IMR-90 (cell line): ENCODE measurements around the gene INKA1. TPM values are rescaled to one million over a fixed set of nuclear protein-coding genes. Genes with fewer than 3 reads are reported as not detected.

Source experiments
- ATAC-seq: fragments of 200-7000 bp; cut with Tn5 transposase; 2 replicates; pipeline ENCODE4 v1.9.1; 2020; ENCODE audit warnings: low read depth, mild to moderate bottlenecking, moderate library complexity
- BruUV-seq: library from RNA; stranded (reverse); fragments of 400-500 nt; replicated peaks from 2 replicates; lab custom pipeline; 2021; lab: Mats Ljungman, UMichigan
- CTCF ChIA-PET: fragments of 300-600 bp; formaldehyde crosslinking; extraction: SDS; loops from one replicate; lab custom pipeline; 2021; ENCODE audit warnings: antibody characterized with exemption; lab: Yijun Ruan, JAX
- POLR2A ChIA-PET: fragments of 300-600 bp; sonication (Branson Sonifier 250); formaldehyde crosslinking; loops from one replicate; lab custom pipeline; 2022; ENCODE audit warnings: antibody characterized with exemption; ENCODE audit not compliant: unreplicated experiment; lab: Charles Lee
- DNase-seq: peaks from one replicate; pipeline ENCODE4 v3.0.0; 2013
- H2AFZ ChIP-seq: replicated peaks from 2 replicates; pipeline ENCODE3; 2013; ENCODE audit warnings: low read length, mild to moderate bottlenecking; ENCODE audit not compliant: poor library complexity
- H2AK5ac ChIP-seq: 2 replicates; pipeline ENCODE4 v1.6.1; 2013; ENCODE audit warnings: low read depth, low read length, inconsistent platforms
- H2AK9ac ChIP-seq: replicated peaks from 2 replicates; pipeline ENCODE3; 2013; ENCODE audit warnings: mild to moderate bottlenecking, low read depth, low read length, moderate library complexity; ENCODE audit not compliant: poor library complexity
- H2BK120ac ChIP-seq: 2 replicates; pipeline ENCODE4 v1.6.1; 2013; ENCODE audit warnings: low read depth, low read length, inconsistent platforms
- H2BK15ac ChIP-seq: 3 replicates; pipeline ENCODE4 v1.6.1; 2013; ENCODE audit warnings: low read depth, low read length, inconsistent platforms
- H2BK20ac ChIP-seq: 2 replicates; pipeline ENCODE4 v1.6.1; 2013; ENCODE audit warnings: low read depth, mild to moderate bottlenecking, inconsistent platforms, low read length, moderate library complexity
- H2BK5ac ChIP-seq: 2 replicates; pipeline ENCODE4 v1.6.1; 2013; ENCODE audit warnings: mild to moderate bottlenecking, low read depth, low read length, inconsistent platforms; ENCODE audit not compliant: poor library complexity, severe bottlenecking
- H3K14ac ChIP-seq: replicated peaks from 2 replicates; pipeline ENCODE4 v1.6.1; 2013; ENCODE audit warnings: low read depth, low read length, inconsistent platforms
- H3K18ac ChIP-seq: 2 replicates; pipeline ENCODE4 v1.6.1; 2013; ENCODE audit warnings: low read depth, low read length, control low read depth
- H3K23ac ChIP-seq: 2 replicates; pipeline ENCODE4 v1.6.1; 2013; ENCODE audit warnings: low read depth, low read length, inconsistent platforms
- H3K27ac ChIP-seq: 2 replicates; pipeline ENCODE4 v1.5.1; 2013; ENCODE audit warnings: mild to moderate bottlenecking, control low read depth, low read length; ENCODE audit not compliant: insufficient read depth
- H3K27me3 ChIP-seq: 2 replicates; pipeline ENCODE4 v1.6.1; 2013; ENCODE audit warnings: low read length; ENCODE audit not compliant: control insufficient read depth, insufficient read depth
- H3K36me3 ChIP-seq: 2 replicates; pipeline ENCODE4 v1.6.1; 2013; ENCODE audit warnings: low read length, mixed read lengths; ENCODE audit not compliant: control insufficient read depth, insufficient read depth
- H3K4ac ChIP-seq: 2 replicates; pipeline ENCODE4 v1.6.1; 2013; ENCODE audit warnings: low read depth, low read length, inconsistent platforms
- H3K4me1 ChIP-seq: 2 replicates; pipeline ENCODE4 v1.6.1; 2013; ENCODE audit warnings: low read length, mixed read lengths; ENCODE audit not compliant: control insufficient read depth, insufficient read depth
- H3K4me2 ChIP-seq: 2 replicates; pipeline ENCODE4 v1.6.1; 2013; ENCODE audit warnings: low read depth, mild to moderate bottlenecking, control low read depth, low read length, moderate library complexity
- H3K4me3 ChIP-seq: 2 replicates; pipeline ENCODE4 v1.5.1; 2013; ENCODE audit warnings: low read depth, mild to moderate bottlenecking, control low read depth, low read length, moderate library complexity; ENCODE audit not compliant: insufficient read depth
- H3K56ac ChIP-seq: 2 replicates; pipeline ENCODE4 v1.6.1; 2013; ENCODE audit warnings: low read length, inconsistent platforms; ENCODE audit not compliant: insufficient read depth; ENCODE audit errors: extremely low read depth
- H3K79me1 ChIP-seq, 2 experiments: 2 replicates each; pipeline ENCODE4 v1.6.1; 2013; ENCODE audit warnings: low read length in 2 of 2, inconsistent platforms in 1 of 2, low read depth in 1 of 2
- H3K9ac ChIP-seq: 2 replicates; pipeline ENCODE4 v1.6.1; 2013; ENCODE audit warnings: low read depth, low read length, control low read depth
- H3K9me1 ChIP-seq: 2 replicates; pipeline ENCODE4 v1.6.1; 2013; ENCODE audit warnings: low read length, inconsistent platforms; ENCODE audit not compliant: insufficient read depth
- H3K9me3 ChIP-seq: 2 replicates; pipeline ENCODE4 v1.6.1; 2013; ENCODE audit warnings: low read length; ENCODE audit not compliant: control insufficient read depth, insufficient read depth
- H4K20me1 ChIP-seq: 2 replicates; pipeline ENCODE4 v1.6.1; 2013; ENCODE audit warnings: low read length, inconsistent platforms; ENCODE audit not compliant: insufficient read depth
- H4K5ac ChIP-seq: 2 replicates; pipeline ENCODE4 v1.6.1; 2013; ENCODE audit warnings: mild to moderate bottlenecking, low read depth, low read length, control low read depth
- H4K8ac ChIP-seq, 2 experiments: 2 replicates each; pipeline ENCODE4 v1.6.1; 2013; ENCODE audit warnings: low read depth in 2 of 2, low read length in 2 of 2, control low read depth in 1 of 2, inconsistent platforms in 1 of 2
- H4K91ac ChIP-seq: 2 replicates; pipeline ENCODE4 v1.6.1; 2013; ENCODE audit warnings: low read depth, low read length, inconsistent platforms; ENCODE audit not compliant: insufficient read depth
- BHLHE40 ChIP-seq: fragments of 150-350 bp; IDR thresholded peaks from 2 replicates; pipeline ENCODE4 v1.6.1; 2016; ENCODE audit warnings: mild to moderate bottlenecking, low read depth, low read length
- CEBPB ChIP-seq: IDR thresholded peaks from 2 replicates; pipeline ENCODE4 v1.6.1; 2012; ENCODE audit warnings: low read depth, low read length, improper control_type of control experiment
- CHD1 ChIP-seq: IDR thresholded peaks from 2 replicates; pipeline ENCODE4 v1.6.1; 2012; ENCODE audit warnings: low read depth, low read length, improper control_type of control experiment
- ELK1 ChIP-seq: fragments of 150-350 bp; IDR thresholded peaks from 2 replicates; pipeline ENCODE4 v1.6.1; 2016; ENCODE audit warnings: low read depth, mild to moderate bottlenecking, low read length, moderate library complexity, borderline replicate concordance
- FOS ChIP-seq: fragments of 150-350 bp; IDR thresholded peaks from 2 replicates; pipeline ENCODE4 v1.6.1; 2016; ENCODE audit warnings: low read depth, low read length
- MAFK ChIP-seq: IDR thresholded peaks from 2 replicates; pipeline ENCODE4 v1.6.1; 2012; ENCODE audit warnings: low read depth, low read length, improper control_type of control experiment
- MAZ ChIP-seq: IDR thresholded peaks from 2 replicates; pipeline ENCODE4 v1.6.1; 2012; ENCODE audit warnings: low read depth, mild to moderate bottlenecking, low read length, improper control_type of control experiment, moderate library complexity, borderline replicate concordance
- MXI1 ChIP-seq: IDR thresholded peaks from 2 replicates; pipeline ENCODE4 v1.6.1; 2012; ENCODE audit warnings: low read depth, mild to moderate bottlenecking, low read length, moderate library complexity, borderline replicate concordance
- NFE2L2 ChIP-seq: fragments of 150-350 bp; IDR thresholded peaks from 2 replicates; pipeline ENCODE4 v1.6.1; 2016; ENCODE audit warnings: low read depth, mild to moderate bottlenecking, low read length
- RAD21 ChIP-seq: IDR thresholded peaks from 2 replicates; pipeline ENCODE4 v1.6.1; 2012; ENCODE audit warnings: low read length, improper control_type of control experiment
- RCOR1 ChIP-seq: IDR thresholded peaks from 2 replicates; pipeline ENCODE4 v1.6.1; 2012; ENCODE audit warnings: mild to moderate bottlenecking, low read length, improper control_type of control experiment; ENCODE audit not compliant: insufficient replicate concordance
- RFX5 ChIP-seq: IDR thresholded peaks from 2 replicates; pipeline ENCODE4 v1.8.0; 2012; ENCODE audit warnings: low read depth, mild to moderate bottlenecking, low read length, moderate library complexity
- SMC3 ChIP-seq: fragments of 150-350 bp; IDR thresholded peaks from 2 replicates; pipeline ENCODE4 v1.6.1; 2016; ENCODE audit warnings: low read depth, mild to moderate bottlenecking, antibody characterized with exemption, low read length, moderate library complexity
- USF2 ChIP-seq: fragments of 150-350 bp; IDR thresholded peaks from 2 replicates; pipeline ENCODE4 v1.6.1; 2017; ENCODE audit warnings: mild to moderate bottlenecking, antibody characterized with exemption, low read length, low read depth
- WGBS, 2 experiments: methylation state at CpG; one replicate each; pipeline versions ENCODE4 v1.1.5 to v1.1.7; 2013; ENCODE audit warnings: missing lambda C conversion rate in 2 of 2; ENCODE audit not compliant: insufficient read length in 1 of 2; ENCODE audit errors: extremely low coverage in 2 of 2; 5-methylcytosine and 5-hydroxymethylcytosine counted together
- dilution Hi-C: fragments of 300-500 bp; cut with HindIII; formaldehyde crosslinking; loops from one replicate; pipeline ENCODE4 v1.14.3; 2018; ENCODE audit warnings: low sequenced_read_pairs; ENCODE audit not compliant: unreplicated experiment
- in situ Hi-C: fragments of 300-500 bp; cut with MboI; formaldehyde crosslinking; loops from 3 replicates; pipeline ENCODE4 v1.14.3; 2019; ENCODE audit warnings: low sequenced_read_pairs, inconsistent platforms, mixed read lengths
- intact Hi-C: fragments of 100-400 bp; cut with micrococcal nuclease; formaldehyde crosslinking; loops from 2 replicates; pipeline ENCODE4 v1.10.0; 2022
- polyA plus RNA-seq, 3 experiments: library from polyadenylated mRNA; depleted of rRNA; stranded (reverse); fragments of >200 nt; gene quantifications; 2 replicates each; pipeline ENCODE4 v1.2.3, GENCODE V29; 2012; ENCODE audit warnings: low replicate concordance in 1 of 3
- total RNA-seq: library from RNA; depleted of rRNA; stranded (reverse); fragments of >200 nt; gene quantifications from 2 replicates; pipeline ENCODE4 v1.2.3, GENCODE V29; 2012

Gene INKA1
- total and polyA plus RNA-seq, 2 of the 4 experiments (the other 2 are of a cell fraction), result 2.3 to 4.5 TPM

GRCh38 chr3:49801160-49801559, 1.9 kb upstream of the INKA1 start:
- ATAC-seq, result no peak
- Histone ChIP-seq H3K9ac (no peak overlapping the region), H3K27ac (no peak overlapping the region), H2AK5ac (no peak overlapping the region), H2AK9ac (no peak overlapping the region), H2BK120ac (no peak overlapping the region), H3K4me3 (no peak overlapping the region), H3K14ac (no peak overlapping the region), H3K18ac (no peak overlapping the region), H3K27me3 (0 out of 2 replicates have a peak, but pooled peaks cover 2% of the 10 kb centered on the region), H3K23ac (peak overlapping the region; percentile 27; the same call in 1 of the 2 replicates), H3K9me1 (peaks cover 8% of the 10 kb centered on the region; the same call in 1 of the 2 replicates), H4K20me1 (no peaks in the 10 kb centered on the region), H3K56ac (no peak overlapping the region), H4K5ac (no peak overlapping the region), H4K8ac (no peak overlapping the region), H2AFZ (peak overlapping the region; percentile 8), H3K4me2 (no peak overlapping the region), H4K91ac (no peak overlapping the region), H2BK20ac (no peak overlapping the region), H2BK15ac (no peak overlapping the region), H3K4ac (no peak overlapping the region), H3K79me1 (peaks cover 0 to 9% of the 10 kb centered on the region in 2 experiments; a peak in 1 of 4 replicates), H3K36me3 (no peaks in the 10 kb centered on the region; the same call in 1 of the 2 replicates), H2BK5ac (no peak overlapping the region), H3K4me1 (peaks cover 21% of the 10 kb centered on the region), H3K9me3 (no peaks in the 10 kb centered on the region)
- ChIA-PET CTCF (no interaction called here), POLR2A (no interaction called here)
- in situ Hi-C loops (no loop called here), intact Hi-C loops (loop anchor here (5.0 kb wide), 1 partner anchor 291 kb away; no protein-coding TSS in a partner anchor), dilution Hi-C loops (no loop called here)
- no peak for DNase-seq
- BruUV-seq, result no TSS peak
- WGBS, 2 experiments, result 78% methylated on average over 2 of the region's 2 CpGs; no CpG with 5 or more reads in 1 of the 2 experiments
- no peak for TF ChIP-seq MAFK
- TF ChIP-seq SMC3, result no peak
- TF ChIP-seq USF2, result no peak
- TF ChIP-seq NFE2L2, result no peak
- TF ChIP-seq BHLHE40, result no peak
- TF ChIP-seq CHD1, result no peak
- no peak for TF ChIP-seq MAZ
- no peak for TF ChIP-seq RCOR1
- no peak for TF ChIP-seq MXI1
- TF ChIP-seq ELK1, result no peak
- TF ChIP-seq FOS, result no peak
- TF ChIP-seq CEBPB, result no peak
- TF ChIP-seq RAD21, result no peak
- TF ChIP-seq RFX5, result no peak
